Activated naive CD8-positive, alpha-beta T cell (primary cell): Measurements from ENCODE around the gene HOGA1.
"Not testable (repeated sequence)": the region's sequence is repeated elsewhere in the genome, so short reads cannot be mapped to it uniquely, and the experiment has no call there.

Experiments
- H3K27ac Mint-ChIP-seq: one replicate; pipeline ENCODE4 v1.8.0; 2021; ENCODE audit warnings: mixed read lengths
- H3K27me3 Mint-ChIP-seq: one replicate; pipeline ENCODE4 v1.8.0; 2021; ENCODE audit warnings: mixed read lengths
- H3K36me3 Mint-ChIP-seq: one replicate; pipeline ENCODE4 v1.8.0; 2021; ENCODE audit warnings: mixed read lengths
- H3K4me1 Mint-ChIP-seq: one replicate; pipeline ENCODE4 v1.8.0; 2021; ENCODE audit warnings: low read depth, mixed read lengths
- H3K4me3 Mint-ChIP-seq: one replicate; pipeline ENCODE4 v1.8.0; 2021; ENCODE audit warnings: mild to moderate bottlenecking, mixed read lengths
- H3K9me3 Mint-ChIP-seq: one replicate; pipeline ENCODE4 v1.8.0; 2021; ENCODE audit warnings: low read depth, mixed read lengths

Gene HOGA1

GRCh38 chr10:97635577-97635976 is 51.4 kb downstream of the HOGA1 start:
- no peak overlapping the region for H3K4me3 Mint-ChIP-seq
- no peaks in the 10 kb centered on the region for H3K27me3 Mint-ChIP-seq
- H3K4me1 Mint-ChIP-seq: peaks cover 16% of the 10 kb centered on the region
- H3K36me3 Mint-ChIP-seq: peaks cover 2% of the 10 kb centered on the region
- H3K9me3 Mint-ChIP-seq: no peaks in the 10 kb centered on the region
- no peak overlapping the region for H3K27ac Mint-ChIP-seq

DNA sequence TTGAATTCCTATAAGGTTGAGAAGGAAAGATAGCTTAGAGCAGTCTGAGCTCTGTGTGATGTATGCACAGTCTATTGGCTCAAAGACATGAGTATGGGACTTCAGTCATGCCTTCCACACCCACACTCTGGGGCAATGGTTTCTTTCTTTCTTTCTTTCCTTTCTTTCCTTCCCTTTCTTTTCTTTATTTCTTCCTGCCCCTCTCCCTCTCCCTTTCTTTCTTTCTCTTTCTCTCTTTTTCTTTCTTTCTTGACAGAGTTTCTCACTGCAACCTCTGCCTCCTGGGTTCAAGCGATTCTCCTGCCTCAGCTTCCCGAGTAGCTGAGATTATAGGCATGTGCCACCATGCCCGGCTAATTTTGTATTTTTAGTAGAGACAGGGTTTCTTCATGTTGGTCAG is 54.9 kb downstream of the HOGA1 start:
- not testable (repeated sequence) for H3K27me3 Mint-ChIP-seq, H3K36me3 Mint-ChIP-seq
- peaks cover 22% of the 10 kb centered on the region for H3K4me1 Mint-ChIP-seq

DNA sequence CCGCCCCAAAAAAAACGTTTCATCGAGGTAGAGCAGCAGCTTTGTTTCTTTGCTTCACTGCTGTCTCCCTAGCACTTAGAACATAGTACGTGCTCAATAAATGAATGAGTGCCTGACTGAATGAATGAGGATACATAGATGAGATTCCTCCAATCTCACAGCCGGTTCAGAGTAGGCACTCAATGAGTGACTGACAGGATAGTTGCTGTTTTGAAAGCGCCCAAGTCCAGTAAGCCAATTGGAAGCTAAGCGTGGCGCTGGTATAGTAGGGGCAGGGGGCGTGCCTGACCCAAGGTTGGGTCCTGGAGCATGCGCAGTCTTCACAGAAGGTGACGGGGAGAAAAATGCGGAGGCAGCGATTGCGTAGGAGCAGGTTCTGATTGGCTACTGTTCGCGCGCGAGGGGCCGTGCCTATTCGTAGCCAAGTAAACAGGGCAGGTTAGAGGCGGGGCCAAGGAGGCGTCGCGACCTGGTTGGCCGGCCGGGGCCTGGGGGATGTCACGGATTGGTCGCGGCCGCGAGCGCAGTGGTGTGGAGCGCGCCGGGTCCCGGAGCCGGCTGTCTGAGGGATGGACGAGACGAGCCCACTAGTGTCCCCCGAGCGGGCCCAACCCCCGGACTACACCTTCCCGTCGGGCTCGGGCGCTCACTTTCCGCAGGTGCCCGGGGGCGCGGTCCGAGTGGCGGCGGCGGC is 56.1 kb downstream of the HOGA1 start, which contains the start of gene PI4K2A:
TSS of gene PI4K2A (plus strand) at position 498 of the 694 bp plus-strand sequence. CDS start at position 570, 72 bp downstream.
- peaks cover 6% of the 10 kb centered on the region for H3K36me3 Mint-ChIP-seq
- peak within 1 kb of the TSS; percentile 79 for H3K27ac Mint-ChIP-seq
- H3K9me3 Mint-ChIP-seq: no peaks in the 10 kb centered on the region
- H3K4me1 Mint-ChIP-seq: peaks cover 22% of the 10 kb centered on the region
- H3K27me3 Mint-ChIP-seq: no peaks in the 10 kb centered on the region
- H3K4me3 Mint-ChIP-seq: peak within 1 kb of the TSS; percentile 97

More for the DNA sequence above, 54.9 kb downstream of the HOGA1 start:
- H3K4me3 Mint-ChIP-seq, H3K27ac Mint-ChIP-seq, H3K9me3 Mint-ChIP-seq: not testable (repeated sequence)

GRCh38 chr10:97640868-97641811 is 57.0 kb downstream of the HOGA1 start:
- peak overlapping the region; percentile 79 for H3K27ac Mint-ChIP-seq
- H3K9me3 Mint-ChIP-seq: no peaks in the 10 kb centered on the region
- H3K27me3 Mint-ChIP-seq: no peaks in the 10 kb centered on the region
- peaks cover 9% of the 10 kb centered on the region for H3K36me3 Mint-ChIP-seq
- H3K4me3 Mint-ChIP-seq: peak overlapping the region; percentile 97
- peaks cover 25% of the 10 kb centered on the region for H3K4me1 Mint-ChIP-seq

DNA sequence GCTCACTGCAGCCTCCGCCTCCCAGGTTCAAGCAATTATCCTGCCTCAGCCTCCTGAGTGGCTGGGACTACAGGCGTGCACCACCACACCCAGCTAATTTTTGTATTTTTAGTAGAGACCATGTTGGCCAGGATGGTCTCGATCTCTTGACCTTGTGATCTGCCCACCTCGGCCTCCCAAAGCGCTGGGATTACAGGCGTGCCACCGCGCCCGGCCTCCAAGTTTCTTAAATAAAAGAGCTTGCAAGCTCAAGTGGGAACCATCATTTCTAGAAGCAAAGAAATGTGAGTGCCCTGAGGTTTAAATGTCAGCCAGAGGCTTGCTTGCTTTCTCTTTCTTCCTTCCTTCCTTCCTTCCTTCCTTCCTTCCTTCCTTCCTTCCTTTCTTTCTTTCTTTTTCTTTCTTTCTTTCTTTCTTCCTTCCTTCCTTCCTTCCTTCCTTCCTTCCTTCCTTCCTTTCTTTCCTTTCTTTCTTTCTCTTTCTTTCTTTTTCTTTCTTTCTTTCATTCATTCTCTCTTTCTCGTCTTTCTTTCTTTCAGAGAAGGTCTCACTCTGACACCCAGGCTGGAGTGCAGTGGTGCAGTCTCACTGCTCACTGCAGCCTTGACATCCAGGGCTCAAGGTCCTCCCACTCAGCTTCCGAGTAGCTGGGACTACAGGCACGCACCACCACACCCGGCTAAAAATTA is 58.4 kb downstream of the HOGA1 start:
- H3K27me3 Mint-ChIP-seq, H3K9me3 Mint-ChIP-seq, H3K27ac Mint-ChIP-seq, H3K36me3 Mint-ChIP-seq: not testable (repeated sequence)
- peak overlapping the region; percentile 97 for H3K4me3 Mint-ChIP-seq
- H3K4me1 Mint-ChIP-seq: peaks cover 29% of the 10 kb centered on the region

DNA sequence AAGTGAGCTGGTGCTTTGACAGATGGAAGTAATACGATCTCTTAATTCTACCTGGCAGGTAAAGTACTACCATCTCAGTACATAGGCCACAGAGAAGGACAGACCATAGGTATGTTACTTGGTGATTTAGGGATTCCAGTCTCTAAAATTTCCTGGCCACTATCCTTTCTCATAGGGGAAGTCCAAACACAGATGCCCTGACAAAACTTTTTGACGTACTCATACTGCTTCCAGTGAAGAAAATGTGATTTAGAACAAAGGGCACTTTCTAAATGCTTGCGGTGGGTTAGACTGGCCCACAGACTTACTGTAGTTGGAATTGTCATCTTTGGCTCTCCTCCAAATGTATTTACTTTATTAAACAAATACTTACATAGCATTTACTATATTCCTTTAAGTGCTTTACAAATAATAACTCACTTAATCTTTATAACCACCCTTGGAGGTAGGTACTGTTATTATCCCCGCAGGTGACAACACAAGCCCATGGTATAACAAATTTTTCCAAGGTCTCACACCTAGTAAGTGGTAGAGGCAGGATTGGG is 59.3 kb downstream of the HOGA1 start:
- H3K36me3 Mint-ChIP-seq: peaks cover 9% of the 10 kb centered on the region
- H3K4me1 Mint-ChIP-seq: peaks cover 34% of the 10 kb centered on the region
- H3K4me3 Mint-ChIP-seq: peak overlapping the region; percentile 11
- H3K9me3 Mint-ChIP-seq: no peaks in the 10 kb centered on the region
- H3K27me3 Mint-ChIP-seq: no peaks in the 10 kb centered on the region
- no peak overlapping the region for H3K27ac Mint-ChIP-seq

GRCh38 chr10:97644936-97645335 is 60.7 kb downstream of the HOGA1 start:
- Mint-ChIP-seq H3K27ac (no peak overlapping the region), H3K36me3 (peaks cover 9% of the 10 kb centered on the region), H3K9me3 (no peaks in the 10 kb centered on the region), H3K4me1 (peaks cover 43% of the 10 kb centered on the region), H3K4me3 (no peak overlapping the region), H3K27me3 (no peaks in the 10 kb centered on the region)

- Mint-ChIP-seq H3K27me3 (no peaks in the 10 kb centered on the region), H3K4me1 (peaks cover 29% of the 10 kb centered on the region), H3K9me3 (no peaks in the 10 kb centered on the region), H3K4me3 (no peak overlapping the region), H3K27ac (no peak overlapping the region), H3K36me3 (peaks cover 9% of the 10 kb centered on the region)
These were observed 63.4 kb downstream of the HOGA1 start for GRCh38 chr10:97647556-97647955.

DNA sequence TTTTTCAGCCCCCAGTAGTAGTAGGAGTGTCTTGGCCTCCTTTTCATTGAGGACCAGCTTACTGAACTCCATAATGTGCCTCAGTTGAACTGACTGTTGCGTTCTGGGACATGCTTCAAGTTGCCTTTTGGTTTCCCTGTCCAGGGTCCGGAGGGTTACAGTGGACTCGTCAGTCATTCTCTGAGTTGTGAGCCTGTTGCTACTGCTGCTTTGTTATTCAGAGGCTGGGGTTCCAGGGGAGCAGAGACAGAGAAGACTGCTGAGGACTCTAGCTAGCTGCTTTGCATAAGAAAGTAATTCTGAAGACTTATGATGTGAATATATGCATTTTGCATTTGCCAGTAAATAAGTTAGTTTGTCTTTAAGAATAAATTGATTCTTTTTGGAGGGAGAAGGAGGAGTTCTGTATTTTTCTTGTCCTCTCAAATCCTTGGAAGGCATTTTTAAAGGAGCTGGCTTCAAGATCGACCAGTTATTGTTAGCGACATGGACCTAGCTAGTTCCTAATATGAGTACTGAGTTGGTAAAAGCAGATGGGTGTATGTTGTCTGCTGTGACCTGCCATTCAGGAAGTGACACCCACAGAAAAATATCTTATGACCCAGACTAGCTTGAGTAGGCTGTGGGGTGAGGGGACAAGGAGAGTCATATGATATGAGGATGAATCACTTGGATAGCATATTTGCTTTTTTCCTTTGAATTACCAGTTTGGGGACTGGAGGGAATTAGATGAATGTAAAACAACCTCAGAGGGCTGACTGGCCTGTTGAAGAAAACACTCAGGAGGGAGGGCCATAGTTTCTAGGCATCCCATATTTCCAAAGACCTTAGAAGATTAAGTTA is 64.6 kb downstream of the HOGA1 start:
- no peaks in the 10 kb centered on the region for H3K27me3 Mint-ChIP-seq
- H3K4me1 Mint-ChIP-seq: peaks cover 20% of the 10 kb centered on the region
- H3K4me3 Mint-ChIP-seq: peak overlapping the region; percentile 9
- H3K9me3 Mint-ChIP-seq: no peaks in the 10 kb centered on the region
- peak overlapping the region; percentile 52 for H3K27ac Mint-ChIP-seq
- peaks cover 11% of the 10 kb centered on the region for H3K36me3 Mint-ChIP-seq

DNA sequence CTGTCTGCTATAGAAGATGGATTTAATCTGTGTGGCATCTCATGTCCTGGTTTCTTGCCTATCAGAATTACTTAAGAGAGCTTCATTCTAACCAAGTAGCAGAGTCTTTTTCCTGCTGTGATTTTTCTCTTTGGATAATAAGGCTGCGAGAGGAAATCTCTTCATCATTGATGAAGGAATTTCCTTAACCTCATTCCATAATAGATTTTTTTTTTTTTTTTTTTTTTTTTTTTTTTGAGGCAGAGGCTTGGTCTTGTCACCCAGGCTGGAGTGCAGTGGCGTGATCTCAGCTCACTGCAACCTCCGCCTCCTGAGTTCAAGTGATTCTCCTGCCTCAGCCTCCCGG is 65.2 kb downstream of the HOGA1 start:
- peaks cover 13% of the 10 kb centered on the region for H3K36me3 Mint-ChIP-seq
- H3K9me3 Mint-ChIP-seq, H3K27me3 Mint-ChIP-seq: not testable (repeated sequence)
- peak overlapping the region; percentile 9 for H3K4me3 Mint-ChIP-seq
- peak overlapping the region; percentile 52 for H3K27ac Mint-ChIP-seq
- peaks cover 20% of the 10 kb centered on the region for H3K4me1 Mint-ChIP-seq

- H3K4me1 Mint-ChIP-seq: peaks cover 19% of the 10 kb centered on the region
- no peaks in the 10 kb centered on the region for H3K9me3 Mint-ChIP-seq
- H3K36me3 Mint-ChIP-seq: peaks cover 6% of the 10 kb centered on the region
- H3K4me3 Mint-ChIP-seq: no peak overlapping the region
- H3K27me3 Mint-ChIP-seq: no peaks in the 10 kb centered on the region
- no peak overlapping the region for H3K27ac Mint-ChIP-seq
These were observed 66.5 kb downstream of the HOGA1 start for GRCh38 chr10:97650726-97651125.

GRCh38 chr10:97651773-97652172 is 67.6 kb downstream of the HOGA1 start:
- no peaks in the 10 kb centered on the region for H3K9me3 Mint-ChIP-seq
- no peaks in the 10 kb centered on the region for H3K27me3 Mint-ChIP-seq
- H3K4me3 Mint-ChIP-seq: no peak overlapping the region
- peaks cover 7% of the 10 kb centered on the region for H3K36me3 Mint-ChIP-seq
- no peak overlapping the region for H3K27ac Mint-ChIP-seq
- peaks cover 18% of the 10 kb centered on the region for H3K4me1 Mint-ChIP-seq

DNA sequence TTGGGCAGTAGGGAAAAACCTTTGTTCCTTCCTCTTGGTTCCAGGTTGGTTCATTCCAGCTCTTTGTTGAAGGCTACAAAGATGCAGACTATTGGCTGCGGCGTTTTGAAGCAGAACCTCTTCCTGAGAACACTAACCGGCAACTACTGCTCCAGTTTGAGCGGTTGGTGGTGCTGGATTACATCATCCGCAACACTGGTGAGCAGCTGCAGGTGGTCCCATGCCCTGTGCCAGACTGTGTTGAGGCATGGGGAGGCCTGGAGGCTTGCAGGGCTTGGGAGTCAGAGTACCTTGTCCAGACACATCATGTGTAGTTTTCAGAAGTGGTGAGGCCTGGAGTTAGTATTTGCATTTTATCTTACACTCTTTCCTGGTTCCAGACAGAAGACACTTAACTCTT is 72.6 kb downstream of the HOGA1 start:
- H3K4me3 Mint-ChIP-seq: no peak overlapping the region
- no peak overlapping the region for H3K27ac Mint-ChIP-seq
- no peaks in the 10 kb centered on the region for H3K4me1 Mint-ChIP-seq
- H3K9me3 Mint-ChIP-seq: no peaks in the 10 kb centered on the region
- no peaks in the 10 kb centered on the region for H3K27me3 Mint-ChIP-seq
- peaks cover 12% of the 10 kb centered on the region for H3K36me3 Mint-ChIP-seq

GRCh38 chr10:97659589-97659988 is 75.4 kb downstream of the HOGA1 start:
- H3K9me3 Mint-ChIP-seq: no peaks in the 10 kb centered on the region
- peaks cover 12% of the 10 kb centered on the region for H3K36me3 Mint-ChIP-seq
- no peak overlapping the region for H3K4me3 Mint-ChIP-seq
- H3K4me1 Mint-ChIP-seq: no peaks in the 10 kb centered on the region
- no peak overlapping the region for H3K27ac Mint-ChIP-seq
- no peaks in the 10 kb centered on the region for H3K27me3 Mint-ChIP-seq
